ENCODE data around the gene GRIK1.

The GRIK1 gene

GRCh38 chr21:29827647-29828046 lies 112.1 kb downstream of the GRIK1 start:
- DNase-seq (ENCODE audit: low read depth) = no peak

GRCh38 chr21:29827236-29827635 lies 112.6 kb downstream of the GRIK1 start:
- no peak for DNase-seq (ENCODE audit: low read depth)

GRCh38 chr21:29826386-29826785 lies 113.4 kb downstream of the GRIK1 start:
- DNase-seq (ENCODE audit: low read depth) = no peak

- DNase-seq (ENCODE audit: low read depth) = no peak
These were observed 113.9 kb downstream of the GRIK1 start for GRCh38 chr21:29825936-29826335.

GRCh38 chr21:29825345-29825744 lies 114.5 kb downstream of the GRIK1 start:
- no peak for DNase-seq (ENCODE audit: low read depth)

GRCh38 chr21:29822064-29822463 lies 117.7 kb downstream of the GRIK1 start:
- no peak for DNase-seq (ENCODE audit: low read depth)

GRCh38 chr21:29821230-29821629 lies 118.6 kb downstream of the GRIK1 start:
- no peak for DNase-seq (ENCODE audit: low read depth)

GRCh38 chr21:29819675-29820326 lies 120.0 kb downstream of the GRIK1 start:
- no peak for DNase-seq (ENCODE audit: low read depth)

- DNase-seq (ENCODE audit: low read depth) = no peak
These were observed 121.3 kb downstream of the GRIK1 start for GRCh38 chr21:29818383-29818921.

- no peak for DNase-seq (ENCODE audit: low read depth)
These were observed 122.3 kb downstream of the GRIK1 start for GRCh38 chr21:29817450-29817849.

- DNase-seq (ENCODE audit: low read depth) = no peak
These were observed 126.8 kb downstream of the GRIK1 start for GRCh38 chr21:29812947-29813346.

GRCh38 chr21:29810871-29811270 lies 128.9 kb downstream of the GRIK1 start:
- DNase-seq (ENCODE audit: low read depth) = no peak

- DNase-seq (ENCODE audit: low read depth) = no peak
These were observed 131.6 kb downstream of the GRIK1 start for GRCh38 chr21:29808153-29808552.

- no peak for DNase-seq (ENCODE audit: low read depth)
These were observed 134.7 kb downstream of the GRIK1 start for GRCh38 chr21:29805105-29805504.

GRCh38 chr21:29803191-29803590 lies 136.6 kb downstream of the GRIK1 start:
- DNase-seq (ENCODE audit: low read depth) = no peak

- DNase-seq (ENCODE audit: low read depth) = no peak
These were observed 138.7 kb downstream of the GRIK1 start for GRCh38 chr21:29801122-29801521.

GRCh38 chr21:29800056-29800455 lies 139.7 kb downstream of the GRIK1 start:
- no peak for DNase-seq (ENCODE audit: low read depth)

GRCh38 chr21:29798840-29799239 lies 141.0 kb downstream of the GRIK1 start:
- DNase-seq (ENCODE audit: low read depth) = no peak

- DNase-seq (ENCODE audit: low read depth) = no peak
These were observed 142.6 kb downstream of the GRIK1 start for GRCh38 chr21:29797155-29797554.

- no peak for DNase-seq (ENCODE audit: low read depth)
These were observed 146.1 kb downstream of the GRIK1 start for GRCh38 chr21:29793712-29794111.

- DNase-seq (ENCODE audit: low read depth) = no peak
These were observed 150.4 kb downstream of the GRIK1 start for GRCh38 chr21:29789393-29789792.

GRCh38 chr21:29788752-29789151 lies 151.0 kb downstream of the GRIK1 start:
- no peak for DNase-seq (ENCODE audit: low read depth)

- DNase-seq (ENCODE audit: low read depth) = no peak
These were observed 152.4 kb downstream of the GRIK1 start for GRCh38 chr21:29787361-29787909.

All from non-pigmented ciliary epithelial cell (primary cell).